ENCODE results near the gene IL31RA.
"Not testable (repeated sequence)": the region's sequence is repeated elsewhere in the genome, so short reads cannot be mapped to it uniquely, and the experiment has no call there.

IL31RA gene

GRCh38 chr5:55923865-55924500 lies 72.8 kb downstream of the IL31RA start:
- no peak for FAIRE-seq
- DNase-seq (ENCODE audit: insufficient read length, low spot score) = no peak

DNA sequence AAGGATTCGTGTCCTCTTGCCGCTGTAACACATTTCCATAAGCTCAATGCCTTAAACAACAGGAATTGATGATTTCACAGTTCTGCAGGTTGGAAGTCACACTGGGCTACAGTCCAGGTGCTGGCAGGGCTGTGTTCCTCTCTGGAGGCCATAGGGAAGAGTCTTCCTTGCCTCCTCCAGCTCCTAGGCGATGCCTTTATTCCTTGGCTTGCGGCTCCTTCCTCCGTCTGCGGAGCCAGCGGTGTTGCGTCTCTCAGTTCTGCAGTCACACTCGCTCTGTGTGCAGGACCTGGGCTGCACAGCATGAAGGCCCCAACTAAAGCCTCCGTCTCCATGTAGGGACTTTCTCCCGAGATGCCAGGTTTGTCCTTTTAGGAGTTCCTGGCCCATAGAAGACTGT lies 73.6 kb downstream of the IL31RA start:
- no peak for DNase-seq (ENCODE audit: insufficient read length, low spot score)
- FAIRE-seq = no peak

- FAIRE-seq (no peak), DNase-seq (ENCODE audit: insufficient read length, low spot score) (no peak)
Measured at GRCh38 chr5:55925181-55925580, 74.0 kb downstream of the IL31RA start.

DNA sequence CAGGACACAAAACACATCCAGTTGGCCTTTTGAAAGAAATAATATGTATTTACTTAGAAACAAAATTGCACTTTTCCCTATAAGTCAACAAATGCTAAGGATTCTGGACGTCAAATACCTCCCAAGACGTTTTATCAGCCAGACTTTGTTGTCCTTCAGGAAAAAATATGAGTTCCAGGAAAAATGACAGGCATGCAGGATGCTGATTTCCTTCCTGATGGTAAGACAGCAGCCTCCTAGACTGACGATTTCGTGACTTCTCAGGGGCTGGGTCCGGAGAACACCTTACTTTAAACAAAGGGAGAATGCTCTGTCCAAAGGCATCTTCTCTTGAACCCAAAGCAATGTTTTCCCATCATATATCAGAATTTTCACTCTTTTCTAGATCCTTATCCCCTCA lies 74.6 kb downstream of the IL31RA start:
- no peak for FAIRE-seq

GRCh38 chr5:55926476-55926875 lies 75.3 kb downstream of the IL31RA start:
- FAIRE-seq = no peak
- no peak for DNase-seq (ENCODE audit: insufficient read length, low spot score)

More for the DNA sequence above, 74.6 kb downstream of the IL31RA start:
- no peak for DNase-seq (ENCODE audit: insufficient read length, low spot score)

DNA sequence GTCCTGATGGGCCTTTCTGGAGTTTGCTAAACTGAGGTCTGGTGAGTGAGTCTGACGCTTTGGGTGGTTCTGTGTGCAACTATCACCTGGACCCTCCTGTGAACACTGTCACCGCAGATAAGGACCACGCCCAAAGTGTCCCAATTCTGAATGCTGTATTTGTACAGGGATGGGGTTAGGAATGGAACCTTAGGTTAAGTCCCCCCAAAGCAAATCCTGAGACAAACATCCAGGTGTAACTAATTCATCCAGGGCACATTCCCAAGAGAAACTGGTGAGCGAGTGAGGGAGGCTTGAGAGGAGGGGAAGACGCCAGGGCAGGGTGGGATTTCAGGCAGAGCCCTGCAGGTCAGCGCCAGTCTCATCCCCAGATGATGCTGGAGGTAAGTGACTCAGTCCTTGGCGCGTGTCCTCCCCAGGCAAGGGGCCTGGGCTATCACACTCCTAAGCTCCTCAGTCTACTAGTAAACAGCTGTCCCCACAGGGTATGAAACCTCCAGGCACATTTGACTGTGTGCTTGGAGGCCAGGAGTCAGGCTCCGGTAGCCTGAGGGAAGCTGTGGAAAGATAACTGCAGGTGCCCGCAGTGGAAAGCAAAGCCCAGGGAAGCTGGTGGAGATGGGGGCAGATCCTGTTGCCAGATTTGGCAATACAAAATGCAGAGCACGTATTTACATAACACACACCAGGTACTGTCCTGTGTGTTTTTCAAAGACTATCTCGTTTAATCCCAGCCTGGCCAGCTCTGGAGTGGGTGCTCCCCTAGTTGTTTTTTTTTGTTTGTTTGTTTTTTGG lies 76.9 kb downstream of the IL31RA start:
- DNase-seq (ENCODE audit: insufficient read length, low spot score) (no peak), FAIRE-seq (no peak)

DNA sequence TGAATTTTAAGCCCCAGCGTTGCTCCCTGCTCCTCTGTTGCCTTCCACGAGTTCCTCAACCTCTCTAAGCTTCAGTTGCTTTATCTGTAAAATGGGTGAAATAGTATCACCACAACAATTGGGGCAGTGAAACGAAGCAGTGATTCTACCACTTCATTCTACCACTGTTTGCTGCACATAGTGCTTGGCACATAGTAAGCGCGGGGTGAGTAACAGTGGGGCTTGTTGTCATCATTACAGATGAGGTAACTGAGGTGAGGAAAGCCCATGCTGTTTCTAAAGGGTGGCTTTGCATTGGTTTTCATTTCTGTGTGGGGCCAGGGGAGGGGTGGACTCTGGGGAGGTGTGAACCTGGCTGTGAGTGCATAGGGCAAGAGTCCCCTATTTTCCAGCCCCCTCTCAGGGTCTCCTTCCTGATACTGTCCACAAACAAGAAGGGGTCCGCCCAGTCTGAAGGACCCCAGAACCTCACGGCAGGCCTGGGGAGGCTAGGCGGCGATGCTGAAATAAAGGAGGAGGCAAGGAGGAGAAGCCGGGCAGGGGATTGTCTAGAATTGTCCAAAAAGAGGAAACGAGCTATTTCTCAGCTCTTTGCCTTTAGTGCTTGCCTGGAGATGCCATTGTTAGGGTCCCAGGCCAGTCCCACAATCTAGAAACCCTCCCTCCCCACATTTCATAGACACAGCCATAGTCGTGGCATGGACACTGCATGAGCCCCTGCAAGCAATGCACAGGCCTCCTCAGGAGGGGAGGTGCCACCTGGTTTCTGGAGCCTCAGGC lies 78.1 kb downstream of the IL31RA start:
- no peak for FAIRE-seq
- DNase-seq (ENCODE audit: insufficient read length, low spot score) = no peak

DNA sequence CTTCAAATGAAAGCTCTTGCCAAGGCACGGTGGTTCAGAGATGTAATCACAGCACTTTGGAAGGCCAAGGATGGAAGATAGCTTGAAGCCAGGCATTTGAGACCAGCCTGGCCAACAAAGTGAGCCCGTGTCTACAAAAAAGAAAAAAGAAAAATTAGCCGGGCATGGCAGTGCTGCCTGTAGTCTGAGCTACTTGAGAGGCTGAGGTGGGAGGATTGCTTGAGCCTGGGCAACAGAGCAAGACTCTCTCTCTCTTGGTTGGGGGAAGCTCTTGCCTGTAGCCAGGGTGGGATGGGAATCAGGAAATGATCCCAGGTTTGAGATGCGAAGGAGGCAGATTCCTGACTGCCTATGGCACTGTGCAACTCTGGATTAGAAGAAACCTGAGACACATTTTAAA lies 81.5 kb downstream of the IL31RA start:
- DNase-seq (ENCODE audit: insufficient read length, low spot score) (no peak), FAIRE-seq (no peak)

DNA sequence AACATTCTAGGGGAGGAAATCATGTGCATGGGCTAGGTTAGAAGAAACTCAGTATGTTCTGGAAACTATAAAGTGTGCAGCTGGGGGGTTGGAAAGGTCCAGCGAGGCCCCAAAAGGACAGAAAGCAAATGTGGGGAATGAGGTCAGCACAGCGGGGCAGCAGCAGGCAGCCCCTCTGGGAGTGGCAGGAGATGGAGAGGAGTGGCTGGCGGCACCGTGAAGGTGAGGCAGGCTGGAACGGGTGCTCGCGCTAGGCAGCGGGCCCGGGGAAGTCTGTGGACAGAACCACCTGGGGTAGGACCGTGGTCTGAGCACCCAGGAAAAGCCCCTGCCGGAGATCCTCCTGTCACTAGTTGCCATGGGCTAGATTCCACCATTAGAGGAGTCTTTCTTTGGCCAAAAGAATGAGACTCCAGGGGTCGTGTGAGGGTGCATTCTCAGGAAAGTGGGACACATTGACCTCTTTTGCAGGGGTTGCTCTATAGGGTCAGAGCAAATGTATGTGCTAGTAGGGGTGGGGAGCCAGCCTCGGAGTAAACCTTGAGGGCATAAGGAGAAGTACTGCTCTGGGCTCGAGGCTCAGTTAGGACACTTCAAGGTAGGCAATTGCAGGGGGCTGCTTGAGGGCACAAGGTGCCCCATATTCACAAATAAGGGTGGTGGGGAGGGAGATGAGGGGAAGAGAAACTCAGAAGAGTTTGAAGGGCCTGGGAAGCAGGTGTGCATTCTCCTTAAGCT lies 82.4 kb downstream of the IL31RA start:
- FAIRE-seq = no peak
- DNase-seq (ENCODE audit: insufficient read length, low spot score) = no peak

- DNase-seq (ENCODE audit: insufficient read length, low spot score) = no peak
- FAIRE-seq = no peak
Measured at GRCh38 chr5:55934115-55934613, 83.0 kb downstream of the IL31RA start.

DNA sequence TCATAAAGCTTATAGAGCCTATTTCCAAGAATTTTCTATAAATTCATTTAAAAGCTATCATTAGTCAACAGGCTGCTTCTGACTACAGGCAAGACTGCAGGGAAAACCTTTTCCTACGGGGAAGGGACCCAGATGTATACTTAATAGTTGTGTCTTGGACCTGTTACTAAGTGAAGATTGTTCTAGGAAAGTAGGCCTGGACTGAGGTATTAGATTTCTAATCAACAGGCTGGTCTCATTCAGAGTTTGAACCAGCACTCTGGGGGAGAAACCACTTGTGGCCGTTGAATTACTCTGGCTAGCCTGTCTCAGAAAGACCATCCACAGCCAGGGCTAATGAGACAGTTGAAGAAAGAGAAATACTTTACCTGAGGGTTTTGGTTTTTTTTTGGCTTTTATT lies 83.6 kb downstream of the IL31RA start:
- FAIRE-seq = no peak
- DNase-seq (ENCODE audit: insufficient read length, low spot score) = no peak

- FAIRE-seq = no peak
Measured at GRCh38 chr5:55935371-55935770, 84.2 kb downstream of the IL31RA start.

DNA sequence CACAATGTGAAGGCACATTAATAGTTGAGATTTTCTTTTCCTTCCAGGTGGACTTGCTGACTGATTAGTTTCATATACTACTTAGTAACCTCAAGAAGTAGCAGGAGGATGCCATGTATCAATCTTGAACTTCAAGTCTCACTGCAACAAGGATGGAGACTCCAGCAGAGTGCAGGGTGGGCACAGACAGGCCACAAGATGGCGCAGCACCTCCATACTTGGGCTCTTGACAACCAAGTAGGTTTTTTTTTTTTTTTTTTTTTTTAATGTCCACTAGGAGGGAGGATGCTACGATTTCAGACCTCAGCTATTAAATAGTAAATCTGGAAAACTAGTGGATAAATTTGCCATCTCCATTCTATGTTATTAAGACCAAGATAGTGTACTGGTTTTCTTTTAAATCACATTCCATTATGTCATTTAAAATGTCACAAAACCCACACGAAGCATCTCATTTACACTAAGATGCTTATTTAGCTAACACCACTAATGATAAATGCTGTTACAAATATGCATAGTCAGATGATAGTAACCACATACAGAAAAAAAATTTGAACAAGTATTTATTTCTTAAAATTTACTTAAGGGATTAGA lies 85.0 kb downstream of the IL31RA start:
- DNase-seq (ENCODE audit: insufficient read length, low spot score) (peak; percentile 65), FAIRE-seq (peak; percentile 89)

More at GRCh38 chr5:55935371-55935770, 84.2 kb downstream of the IL31RA start:
- no peak for DNase-seq (ENCODE audit: insufficient read length, low spot score)

GRCh38 chr5:55937598-55937997 lies 86.4 kb downstream of the IL31RA start:
- DNase-seq (ENCODE audit: insufficient read length, low spot score); FAIRE-seq: not testable (repeated sequence)

DNA sequence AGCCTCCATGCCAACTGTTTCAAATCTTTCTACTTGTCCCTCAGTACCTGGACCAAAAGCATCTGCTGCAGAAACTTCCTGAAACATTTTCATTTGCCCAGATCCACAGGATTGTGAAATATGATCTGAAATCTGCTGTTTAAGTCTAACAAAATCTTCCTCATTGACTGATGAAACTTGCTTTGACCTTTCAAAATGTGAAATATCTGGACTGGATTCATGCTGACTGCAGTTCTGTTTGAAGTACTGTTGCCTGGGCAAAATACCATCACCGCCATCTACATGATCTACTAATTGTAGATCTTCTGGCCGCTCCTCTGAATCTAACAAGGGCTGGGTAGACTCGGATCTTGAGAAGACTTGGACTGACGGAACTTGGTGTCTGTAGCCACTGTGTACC lies 90.0 kb downstream of the IL31RA start:
- peak; percentile 81 for FAIRE-seq
- not testable (repeated sequence) for DNase-seq (ENCODE audit: insufficient read length, low spot score)

DNA sequence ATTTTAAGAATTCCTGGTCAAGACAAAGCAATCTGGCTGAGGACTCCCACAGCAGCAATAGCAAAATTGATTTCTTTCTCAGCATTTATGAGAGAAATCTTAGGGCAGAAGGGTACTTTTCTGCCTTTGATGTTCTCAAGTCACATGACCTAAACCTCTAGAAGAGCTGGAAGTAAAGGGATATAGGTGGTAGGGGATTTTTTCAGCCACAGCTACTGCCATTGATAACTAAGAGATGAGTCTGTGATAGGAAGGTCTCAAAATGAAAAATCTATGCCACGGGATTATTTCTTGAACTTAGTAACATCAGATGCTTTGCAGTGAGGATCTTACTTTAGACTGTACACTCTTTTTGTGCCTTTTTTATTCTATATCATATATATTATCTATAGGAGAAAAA lies 108.1 kb downstream of the IL31RA start:
- no peak for DNase-seq (ENCODE audit: insufficient read length, low spot score)
- no peak for FAIRE-seq

- FAIRE-seq (no peak), DNase-seq (ENCODE audit: insufficient read length, low spot score) (no peak)
Measured at GRCh38 chr5:55960779-55961178, 109.6 kb downstream of the IL31RA start.

- no peak for DNase-seq (ENCODE audit: insufficient read length, low spot score)
- FAIRE-seq = no peak
Measured at GRCh38 chr5:55965525-55965924, 114.4 kb downstream of the IL31RA start.

GRCh38 chr5:55966284-55966683 lies 115.1 kb downstream of the IL31RA start:
- FAIRE-seq (no peak), DNase-seq (ENCODE audit: insufficient read length, low spot score) (no peak)

DNA sequence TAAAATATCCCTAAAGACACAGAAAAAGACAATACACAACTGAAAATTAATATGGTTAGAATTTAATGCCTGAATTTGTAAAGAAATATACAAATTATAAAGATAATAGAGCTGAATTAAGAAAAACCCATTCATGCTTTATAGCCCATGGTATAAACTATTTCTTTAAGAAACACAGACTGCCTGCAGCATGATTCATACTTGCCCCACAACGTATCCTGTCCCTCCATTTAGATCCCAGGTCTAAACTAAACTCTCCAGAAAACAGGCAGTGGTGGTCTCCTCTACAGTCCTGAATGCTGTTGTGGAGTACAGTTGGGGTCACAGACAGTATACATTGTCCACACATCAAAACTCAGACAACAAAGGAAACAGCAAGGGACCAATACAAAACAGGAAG lies 118.8 kb downstream of the IL31RA start:
- DNase-seq (ENCODE audit: insufficient read length, low spot score) = no peak
- no peak for FAIRE-seq

Measured in GM19239 (cell line).